ENCODE measurements around the gene WDR7.

Gene WDR7

GRCh38 chr18:56637176-56637575 lies 14.0 kb upstream of the WDR7 start:
- peak overlapping the region; percentile 87 for H3K4me3 ChIP-seq (ENCODE audit: low read depth, low read length)
- TF ChIP-seq CTCF (IDR thresholded peaks at IDR 0.05; ENCODE audit: insufficient read depth, low read depth, low read length, missing control alignments): no peak
- DNase-seq (ENCODE audit: low read depth): no peak

- peak overlapping the region; percentile 87 for H3K4me3 ChIP-seq (ENCODE audit: low read depth, low read length)
- DNase-seq (ENCODE audit: low read depth): no peak
- TF ChIP-seq CTCF (IDR thresholded peaks at IDR 0.05; ENCODE audit: insufficient read depth, low read depth, low read length, missing control alignments): no peak
Observed at GRCh38 chr18:56637711-56638231, 13.4 kb upstream of the WDR7 start.

GRCh38 chr18:56638232-56639103 lies 12.7 kb upstream of the WDR7 start, which contains the start of gene TXNL1:
Gene TXNL1, minus strand, starts transcription at chr18:56638592. Its CDS starts 152 bp downstream, at chr18:56638440.
- TF ChIP-seq CTCF (IDR thresholded peaks at IDR 0.05; ENCODE audit: insufficient read depth, low read depth, low read length, missing control alignments): no peak
- peak; percentile 99 for DNase-seq (ENCODE audit: low read depth)
- H3K4me3 ChIP-seq (ENCODE audit: low read depth, low read length): peak within 1 kb of the TSS; percentile 87

- peak; percentile 62 for DNase-seq (ENCODE audit: low read depth)
- H3K4me3 ChIP-seq (ENCODE audit: low read depth, low read length): peak overlapping the region; percentile 61
- no peak for TF ChIP-seq CTCF (IDR thresholded peaks at IDR 0.05; ENCODE audit: insufficient read depth, low read depth, low read length, missing control alignments)
Observed at GRCh38 chr18:56639104-56639381, 12.1 kb upstream of the WDR7 start.

- TF ChIP-seq CTCF (IDR thresholded peaks at IDR 0.05; ENCODE audit: insufficient read depth, low read depth, low read length, missing control alignments): no peak
- no peak for DNase-seq (ENCODE audit: low read depth)
- peak overlapping the region; percentile 61 for H3K4me3 ChIP-seq (ENCODE audit: low read depth, low read length)
Observed at GRCh38 chr18:56639571-56639970, 11.6 kb upstream of the WDR7 start.

- no peak overlapping the region for H3K4me3 ChIP-seq (ENCODE audit: low read depth, low read length)
- DNase-seq (ENCODE audit: low read depth): no peak
- no peak for TF ChIP-seq CTCF (IDR thresholded peaks at IDR 0.05; ENCODE audit: insufficient read depth, low read depth, low read length, missing control alignments)
Observed at GRCh38 chr18:56641714-56642337, 9.3 kb upstream of the WDR7 start.
